Measurements from ENCODE around the gene NT5DC1.
A peak's percentile ranks its signal among the peaks of the same experiment; 100 is the strongest.

Gene NT5DC1

DNA sequence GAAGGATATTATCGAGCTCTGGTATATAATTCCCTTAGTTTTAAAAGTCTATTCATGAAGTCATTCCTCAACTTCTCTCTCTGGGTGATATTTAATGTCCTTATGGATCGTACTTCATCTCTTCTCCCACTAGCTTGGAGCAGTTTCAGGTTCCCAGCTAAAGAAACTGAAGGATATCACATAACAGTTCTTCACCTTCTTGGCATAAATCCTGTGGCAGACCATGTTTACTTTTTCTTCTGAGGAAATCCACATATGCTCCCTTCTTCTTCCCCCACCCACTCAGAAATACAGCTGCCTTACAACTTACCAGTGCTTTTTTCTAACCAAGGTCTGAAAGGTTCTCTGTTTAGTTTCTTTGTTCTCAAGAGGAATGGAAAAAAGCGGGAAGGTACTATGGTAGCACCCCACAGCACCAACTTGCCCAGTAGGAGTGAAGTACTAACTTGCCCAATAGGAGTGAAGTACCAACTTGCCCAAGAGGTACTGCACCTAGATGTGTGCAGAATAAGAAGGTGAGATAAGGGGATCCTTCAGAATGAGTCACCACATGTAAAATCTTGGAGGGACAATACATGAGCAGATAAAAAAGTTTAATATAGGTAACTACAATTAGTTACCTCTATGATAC lies 100.1 kb downstream of the NT5DC1 start:
- DNase-seq = no peak

DNA sequence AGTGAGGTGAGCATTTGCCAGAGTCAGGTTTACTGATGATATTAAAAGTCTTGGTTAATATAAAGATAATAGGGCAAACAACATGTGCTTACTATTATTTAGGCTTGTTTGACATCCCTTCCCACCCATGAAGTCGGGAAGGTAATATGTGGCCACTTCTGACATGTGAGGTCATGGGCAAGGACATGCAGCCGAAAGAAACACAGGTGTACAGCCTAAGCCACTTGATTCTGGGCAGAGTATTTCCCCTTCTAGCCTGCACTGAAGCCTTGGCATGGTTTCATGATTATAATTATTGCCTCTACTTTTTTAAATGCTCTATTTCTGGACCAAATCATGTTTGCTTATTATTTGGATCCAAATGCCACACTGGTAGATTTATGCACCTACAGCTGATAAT lies 100.9 kb downstream of the NT5DC1 start:
- DNase-seq = no peak

DNA sequence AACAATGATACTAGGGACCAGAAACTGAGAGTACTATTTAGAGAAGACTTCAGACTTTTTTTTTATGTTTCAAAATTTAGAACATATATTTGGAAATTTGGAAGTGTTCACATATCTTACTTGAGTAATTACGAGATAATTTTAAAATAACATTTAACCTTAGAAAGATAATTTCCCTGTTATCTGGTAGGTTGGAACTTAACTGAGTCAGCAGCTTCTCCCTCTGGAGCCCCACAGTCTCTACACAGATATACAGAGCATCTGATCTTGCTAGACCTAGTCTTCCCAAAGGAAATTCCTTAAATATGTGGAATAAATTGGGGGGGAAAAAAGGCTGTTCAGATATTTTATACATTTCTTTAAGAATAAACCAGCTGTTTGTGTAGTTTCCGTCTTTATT lies 104.6 kb downstream of the NT5DC1 start:
- no peak for DNase-seq

DNA sequence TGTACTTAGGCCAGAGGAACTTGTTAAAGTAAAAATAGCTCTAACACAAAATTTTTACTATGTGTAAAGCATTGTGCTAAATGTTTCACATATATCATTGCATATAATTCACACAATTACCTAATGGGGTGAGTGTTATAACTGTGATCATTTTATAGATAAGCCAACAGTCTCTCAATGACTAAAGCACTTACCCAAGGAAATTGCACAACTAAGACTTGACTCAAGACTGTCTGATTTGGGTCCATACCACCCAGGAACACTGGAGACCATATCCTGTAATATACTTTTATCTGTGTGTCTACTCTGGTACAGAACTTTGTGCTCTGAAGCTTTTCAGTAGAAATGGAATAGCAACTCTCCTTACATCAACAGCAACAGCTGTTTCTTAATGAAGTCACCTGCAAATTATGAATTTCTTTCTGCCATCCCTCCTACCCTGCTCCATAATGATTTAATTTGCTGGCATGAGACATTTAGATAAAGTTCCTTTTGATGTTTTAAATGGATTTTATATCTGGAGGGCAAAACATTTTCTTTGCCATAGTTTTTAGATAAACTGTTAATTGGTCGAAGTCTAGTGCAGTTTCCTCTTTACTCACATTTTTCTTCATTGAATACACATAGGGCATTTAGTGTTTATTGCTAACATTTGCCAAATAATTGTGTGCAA lies 105.7 kb downstream of the NT5DC1 start:
- DNase-seq = peak; percentile 15

DNA sequence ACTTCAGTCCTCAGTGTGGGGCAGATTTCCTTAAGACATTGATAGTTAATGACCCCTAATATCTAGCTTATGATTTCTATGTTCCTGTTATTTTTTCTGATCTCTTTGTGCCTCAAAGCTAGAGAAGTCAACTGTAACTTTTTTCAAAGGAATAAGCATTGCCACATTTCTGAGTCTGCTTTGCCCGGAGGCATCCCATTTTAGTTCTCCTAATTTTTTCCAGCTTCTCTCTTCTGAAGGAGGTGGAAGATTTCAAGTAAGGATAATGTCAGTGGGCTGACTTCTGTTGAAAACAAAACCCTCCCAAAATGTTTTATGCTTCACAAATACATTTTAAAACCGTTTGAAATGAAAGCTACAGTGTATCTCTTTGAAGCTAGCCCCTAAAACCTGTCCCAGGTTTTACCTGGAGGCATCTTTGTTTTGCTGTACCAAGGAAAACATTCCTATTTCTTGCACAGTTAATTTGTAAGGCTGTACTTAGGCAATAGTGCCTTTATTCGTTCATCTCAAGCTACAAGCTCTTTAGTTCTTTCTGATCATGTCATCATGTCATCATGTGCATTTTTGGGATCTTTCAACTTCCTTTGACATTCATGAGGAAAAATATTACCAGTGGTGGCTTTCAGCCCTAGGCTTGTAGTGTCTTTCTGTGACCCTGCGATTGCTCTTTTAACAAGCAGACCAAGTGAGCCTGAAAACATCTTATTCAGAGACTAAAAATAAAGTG lies 107.6 kb downstream of the NT5DC1 start:
- no peak for DNase-seq

DNA sequence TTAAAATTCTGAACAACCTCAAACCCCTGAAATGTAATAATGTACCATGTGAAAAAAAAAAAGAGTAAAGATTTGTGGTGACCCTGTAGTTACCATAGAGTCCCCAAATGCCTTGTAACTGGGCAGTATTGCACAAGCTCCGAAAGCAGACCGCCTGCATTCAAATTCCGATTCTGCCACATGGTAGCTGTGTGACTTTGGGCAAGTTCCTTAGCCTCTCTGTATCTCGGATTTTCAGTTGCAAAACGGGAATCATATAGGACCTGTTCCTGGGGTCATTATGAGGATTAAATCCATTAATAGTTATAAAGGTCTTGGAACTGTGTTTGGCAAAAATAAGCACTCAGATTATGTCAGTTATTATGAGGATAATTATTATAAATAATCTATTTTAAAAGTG lies 109.7 kb downstream of the NT5DC1 start:
- DNase-seq = no peak

- DNase-seq = no peak
Observed at GRCh38 chr6:116210750-116211425, 110.2 kb downstream of the NT5DC1 start.

GRCh38 chr6:116214681-116215080 lies 114.0 kb downstream of the NT5DC1 start:
- DNase-seq = no peak

- no peak for DNase-seq
Observed at GRCh38 chr6:116215414-116215813, 114.8 kb downstream of the NT5DC1 start.

DNA sequence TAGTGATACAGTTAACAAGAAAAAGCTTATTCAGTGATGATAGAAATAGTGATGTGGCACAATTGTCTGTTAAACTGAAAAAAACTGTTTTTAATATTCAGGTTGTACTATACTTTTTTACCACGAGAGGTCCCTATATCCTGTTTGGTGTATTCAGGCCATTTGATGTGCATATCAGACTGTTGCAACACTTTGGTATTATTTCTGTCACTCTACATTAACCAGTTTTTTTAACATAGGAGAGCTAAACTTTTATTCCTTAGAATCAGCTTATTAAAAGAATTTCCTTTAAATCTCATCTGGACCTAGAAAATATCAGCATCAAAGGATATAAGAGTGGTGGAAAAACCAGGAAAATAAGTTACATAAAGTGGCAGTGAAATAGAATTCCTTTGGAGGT lies 116.4 kb downstream of the NT5DC1 start:
- peak; percentile 72 for DNase-seq

DNA sequence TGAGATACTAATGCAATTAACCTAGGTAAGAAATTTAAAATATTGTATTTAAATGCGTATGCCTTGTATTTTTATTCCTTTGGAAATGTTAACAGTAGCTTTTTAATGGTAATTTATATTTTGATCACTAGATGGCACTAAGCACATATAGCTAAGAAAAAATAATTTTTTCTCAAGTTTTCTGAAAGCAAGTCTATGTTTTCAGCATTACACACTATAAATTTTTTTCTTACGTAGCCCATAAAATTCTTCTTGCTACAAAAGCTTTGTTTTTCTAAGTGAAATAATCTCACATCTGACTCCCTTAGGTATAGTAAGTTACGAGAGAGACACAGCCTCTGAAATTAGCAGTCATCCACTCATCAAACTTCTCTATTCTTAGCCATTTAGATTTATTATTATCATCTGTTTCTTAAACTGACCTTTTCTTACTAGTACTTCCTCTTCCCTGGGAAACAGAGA lies 117.5 kb downstream of the NT5DC1 start:
- peak; percentile 46 for DNase-seq

DNA sequence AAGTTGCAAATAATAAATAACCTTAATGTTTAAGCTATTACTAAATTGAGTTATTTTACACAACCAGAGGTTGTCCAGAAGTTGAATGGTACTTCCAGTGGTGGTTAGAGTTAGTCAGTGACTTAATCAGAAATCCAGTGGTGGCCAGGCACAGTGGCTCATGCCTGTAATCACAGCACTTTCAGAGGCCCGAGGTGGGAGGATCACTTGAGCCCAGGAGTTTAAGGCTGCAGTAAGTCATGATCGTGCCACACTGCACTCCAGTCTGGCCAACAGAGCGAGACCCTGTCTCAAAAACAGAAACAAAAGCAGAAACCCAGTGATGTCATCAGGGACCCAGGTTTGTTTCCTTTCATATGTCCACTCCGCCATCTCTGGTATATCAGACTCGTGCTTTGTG lies 118.2 kb downstream of the NT5DC1 start:
- no peak for DNase-seq

- peak; percentile 6 for DNase-seq
Observed at GRCh38 chr6:116221067-116221466, 120.4 kb downstream of the NT5DC1 start.

DNA sequence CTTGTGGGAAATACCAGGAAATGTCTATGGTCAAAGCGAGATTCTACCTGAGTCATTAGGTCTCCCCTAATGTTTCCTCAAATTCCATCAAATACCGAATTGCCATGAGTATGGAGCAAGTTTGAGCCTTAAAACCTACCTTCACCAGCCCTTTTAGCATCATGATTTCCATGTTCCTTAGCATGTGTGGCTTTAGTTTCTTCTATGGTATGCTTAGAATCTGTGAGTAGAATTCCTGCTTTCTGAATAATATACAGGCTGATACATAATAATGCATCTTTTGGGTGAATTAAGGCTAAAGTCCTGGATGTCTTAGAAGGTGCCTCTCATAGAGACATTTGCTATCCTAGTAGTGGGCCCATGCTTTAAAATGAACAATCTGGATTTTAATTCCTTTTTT lies 121.3 kb downstream of the NT5DC1 start:
- DNase-seq = no peak

DNA sequence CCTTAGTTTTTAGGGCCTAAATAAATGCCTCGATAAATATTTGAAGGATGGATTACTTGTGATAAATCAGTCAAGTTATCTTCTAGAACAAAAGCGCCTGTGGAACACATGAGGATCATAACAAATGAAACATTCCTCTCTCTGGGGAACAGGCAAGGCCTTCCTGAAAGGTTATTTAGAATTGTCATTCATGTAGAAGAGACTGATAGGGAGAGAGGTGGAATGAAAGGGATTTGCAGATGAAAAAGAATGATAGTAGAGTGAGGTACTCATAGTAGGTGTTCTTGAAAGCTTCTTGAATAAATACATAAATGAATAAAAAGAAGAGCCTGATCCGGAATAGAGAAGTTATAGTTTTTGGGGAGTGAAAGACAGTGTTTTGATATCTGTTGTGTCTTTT lies 122.7 kb downstream of the NT5DC1 start:
- no peak for DNase-seq

DNA sequence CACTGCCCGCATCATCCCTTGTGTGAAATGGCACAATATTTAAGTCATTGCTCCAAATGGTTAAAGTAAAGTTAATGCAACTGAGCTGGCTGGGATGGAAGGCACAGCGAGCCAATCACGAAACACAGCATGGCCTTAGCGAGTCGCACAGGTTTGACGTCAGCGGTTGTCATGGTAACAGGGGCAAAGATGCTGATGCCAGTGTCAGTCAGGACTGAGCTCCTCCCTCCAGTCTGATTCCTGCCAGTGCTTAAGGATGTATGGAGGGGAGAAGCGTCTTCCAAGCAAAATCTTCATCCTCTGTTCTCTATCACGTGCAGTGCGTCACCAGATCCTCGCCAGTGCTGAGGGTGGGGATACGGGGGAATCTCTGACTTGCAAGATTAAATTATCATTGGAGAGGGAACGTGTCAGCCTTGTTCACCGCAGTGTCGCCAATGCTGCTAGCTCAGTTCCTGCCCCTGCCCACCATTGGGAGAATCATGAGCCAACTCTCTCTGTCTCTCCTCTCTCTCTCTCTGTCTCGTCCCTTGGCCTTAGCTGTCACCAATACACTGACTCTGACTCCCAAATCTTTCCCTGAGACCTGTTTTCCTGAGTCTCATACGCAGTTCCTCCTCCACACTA lies 128.7 kb downstream of the NT5DC1 start:
- no peak for DNase-seq

GRCh38 chr6:116234689-116235088 lies 134.0 kb downstream of the NT5DC1 start:
- DNase-seq = no peak

DNA sequence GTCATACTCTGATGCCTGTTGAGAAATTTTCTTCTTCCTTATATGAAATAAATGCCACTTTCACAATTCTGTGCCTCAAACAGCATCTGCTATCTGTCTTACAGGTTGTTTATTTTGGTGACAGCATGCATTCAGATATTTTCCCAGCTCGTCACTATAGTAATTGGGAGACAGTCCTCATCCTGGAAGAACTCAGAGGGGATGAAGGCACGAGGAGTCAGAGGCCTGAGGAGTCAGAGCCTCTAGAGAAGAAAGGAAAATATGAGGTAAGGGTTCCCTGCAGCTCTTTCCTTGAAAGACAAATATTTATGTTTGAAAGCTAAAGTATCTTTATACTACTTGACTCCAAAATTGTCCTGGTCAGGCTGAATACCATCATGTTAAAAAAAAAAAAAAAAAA lies 137.4 kb downstream of the NT5DC1 start:
- no peak for DNase-seq

DNA sequence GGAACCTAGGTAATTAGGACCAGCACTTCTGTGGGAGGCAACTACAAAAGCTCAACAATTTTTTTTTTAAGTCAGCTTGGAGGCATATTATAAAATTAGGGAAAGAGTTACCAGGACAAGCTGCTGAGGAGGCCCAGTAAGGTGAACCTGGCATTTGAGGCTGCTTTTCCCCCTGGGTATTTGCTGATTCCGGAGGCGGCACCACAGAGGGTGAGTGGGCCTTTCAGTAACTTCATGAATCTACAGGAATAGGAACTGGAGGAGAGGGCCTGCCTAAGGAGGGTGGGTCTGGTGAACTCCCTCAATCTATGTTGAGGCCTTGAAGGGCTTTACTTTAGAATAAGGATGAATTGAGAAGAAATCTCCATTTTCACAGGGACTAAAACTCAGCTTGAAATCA lies 138.6 kb downstream of the NT5DC1 start:
- no peak for DNase-seq

- DNase-seq = no peak
Observed at GRCh38 chr6:116239856-116240255, 139.2 kb downstream of the NT5DC1 start.

DNA sequence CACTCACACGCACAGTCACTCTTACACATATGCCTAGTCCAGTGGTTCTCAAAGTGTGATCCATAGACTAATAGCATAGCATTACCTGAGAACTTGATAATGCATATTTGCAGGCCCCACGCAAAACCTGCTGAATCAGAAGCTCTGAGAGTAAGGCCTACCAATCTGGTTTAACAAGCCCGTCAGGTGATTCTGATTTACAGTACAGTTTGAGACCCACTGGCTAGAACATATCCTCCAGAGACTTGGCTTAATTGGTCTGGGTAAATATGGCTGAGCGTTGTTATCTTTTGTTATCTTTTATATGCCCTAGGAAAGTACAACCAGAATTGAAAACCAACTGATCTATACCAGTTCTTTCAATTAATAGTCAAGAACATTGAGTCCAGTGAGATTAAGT lies 143.6 kb downstream of the NT5DC1 start:
- no peak for DNase-seq

DNA sequence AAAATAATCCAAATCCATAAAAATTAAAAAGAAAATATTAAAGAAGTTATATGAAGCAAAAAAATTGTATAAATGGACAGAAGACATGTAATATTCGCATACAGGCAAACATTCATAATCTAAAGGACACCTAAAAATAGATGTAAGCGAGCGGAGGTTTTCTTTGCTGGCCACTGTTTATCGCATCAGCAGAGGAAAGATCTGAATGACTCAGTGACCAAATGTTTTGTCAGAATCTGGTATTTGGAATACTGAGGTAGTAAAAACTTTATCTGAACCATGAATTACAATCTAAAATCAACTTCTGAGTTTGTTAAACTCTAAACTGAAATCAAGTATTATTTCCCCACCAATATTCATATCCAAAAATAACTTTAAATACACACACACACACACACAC lies 145.4 kb downstream of the NT5DC1 start:
- DNase-seq = no peak

GRCh38 chr6:116247285-116247684 lies 146.6 kb downstream of the NT5DC1 start:
- no peak for DNase-seq

Measured in suppressor macrophage treated with lipopolysaccharide for 4 hours (primary cell).